Non-pigmented ciliary epithelial cell (primary cell): Measurements from ENCODE around the gene FDXR.

Source experiments
- DNase-seq: peaks from one replicate; pipeline ENCODE4 v3.0.0-alpha.2; 2010; ENCODE audit warnings: low read depth

The FDXR gene

GRCh38 chr17:74833501-74834377, 39.1 kb downstream of the FDXR start:
- DNase-seq = no peak

GRCh38 chr17:74832421-74832820, 40.4 kb downstream of the FDXR start:
- no peak for DNase-seq

- no peak for DNase-seq
Measured at GRCh38 chr17:74831444-74832146, 41.2 kb downstream of the FDXR start.

- DNase-seq = no peak
Measured at GRCh38 chr17:74830861-74831260, 41.9 kb downstream of the FDXR start.

GRCh38 chr17:74827800-74828199, 45.0 kb downstream of the FDXR start:
- DNase-seq = no peak

GRCh38 chr17:74825952-74826719, 46.7 kb downstream of the FDXR start:
- no peak for DNase-seq

- DNase-seq = no peak
Measured at GRCh38 chr17:74824961-74825627, 47.7 kb downstream of the FDXR start.

GRCh38 chr17:74822939-74823367, 49.8 kb downstream of the FDXR start:
- no peak for DNase-seq

GRCh38 chr17:74822335-74822938, 50.4 kb downstream of the FDXR start:
- no peak for DNase-seq

GRCh38 chr17:74821655-74822334, 51.0 kb downstream of the FDXR start:
- DNase-seq = no peak

GRCh38 chr17:74819801-74820436, 52.9 kb downstream of the FDXR start:
- DNase-seq = no peak

- DNase-seq = no peak
Measured at GRCh38 chr17:74818291-74818938, 54.4 kb downstream of the FDXR start.

GRCh38 chr17:74816905-74817620, 55.7 kb downstream of the FDXR start:
- no peak for DNase-seq

- DNase-seq = no peak
Measured at GRCh38 chr17:74815550-74816370, 57.0 kb downstream of the FDXR start.

GRCh38 chr17:74815067-74815466, 57.7 kb downstream of the FDXR start:
- no peak for DNase-seq

GRCh38 chr17:74814453-74814852, 58.3 kb downstream of the FDXR start:
- no peak for DNase-seq
